DMS 273 treated with DMSO at 0.1 percent for 48 hours (cell line): ENCODE measurements around the gene KLHL26.

Source experiments
- DNase-seq: peaks from one replicate; lab custom pipeline; 2025; lab: John Stamatoyannopoulos, UW

The KLHL26 gene

DNA sequence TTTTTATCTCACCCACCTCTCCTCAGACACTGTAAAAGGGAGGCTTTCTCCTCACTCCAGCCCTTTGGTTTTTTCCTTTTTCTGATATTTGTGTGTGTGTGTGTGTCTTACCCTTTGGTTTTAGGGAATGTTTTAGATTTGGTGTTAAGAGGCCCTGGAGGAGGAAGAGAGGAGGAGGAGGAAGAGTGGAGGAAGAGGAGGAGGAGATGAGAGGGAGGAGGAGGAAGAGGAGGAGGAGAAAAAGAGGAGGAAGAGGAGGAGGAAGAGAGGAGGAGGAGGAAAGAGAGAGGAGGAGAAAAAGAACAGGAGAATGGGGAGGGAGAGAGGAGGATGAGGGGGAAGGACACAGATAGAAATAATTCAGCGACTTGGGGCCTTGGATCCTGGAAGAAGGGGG is 10.5 kb downstream of the KLHL26 start:
- no peak for DNase-seq

DNA sequence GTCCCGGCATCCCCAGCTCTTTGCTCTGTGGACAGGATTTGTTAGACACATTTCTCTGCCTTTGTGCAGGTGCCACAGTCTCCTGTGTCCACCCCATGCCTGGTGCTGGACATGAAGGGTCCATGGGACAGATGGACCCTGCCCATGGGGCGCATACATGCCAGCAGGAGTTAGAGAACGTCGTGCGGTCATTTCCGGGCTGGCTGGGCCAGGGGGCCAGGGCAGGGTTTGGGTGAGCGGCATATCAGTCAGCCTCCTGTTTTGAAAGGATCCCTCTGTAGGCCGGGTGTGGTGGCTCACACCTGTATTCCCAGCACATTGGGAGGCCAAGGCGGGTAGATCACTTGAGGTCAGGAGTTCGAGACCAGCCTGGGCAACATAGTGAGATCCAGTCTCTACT is 11.0 kb downstream of the KLHL26 start:
- DNase-seq = no peak

DNA sequence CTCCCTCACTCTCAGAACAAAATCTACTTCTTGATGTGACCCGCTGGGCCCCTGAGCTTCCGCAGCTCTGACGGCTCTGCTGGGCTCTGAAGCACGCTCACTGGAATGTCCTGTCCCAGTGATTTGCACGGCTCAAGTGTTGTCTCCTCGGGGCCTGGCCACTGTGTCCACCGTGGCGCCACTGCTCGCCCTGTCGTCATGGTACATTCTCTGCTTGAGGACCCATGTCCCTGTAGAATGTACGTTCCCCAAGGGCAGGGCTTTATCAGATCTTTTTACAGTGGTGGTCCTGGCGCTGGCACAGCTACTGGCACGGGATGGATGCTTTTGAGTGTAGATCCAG is 12.1 kb downstream of the KLHL26 start:
- no peak for DNase-seq

DNA sequence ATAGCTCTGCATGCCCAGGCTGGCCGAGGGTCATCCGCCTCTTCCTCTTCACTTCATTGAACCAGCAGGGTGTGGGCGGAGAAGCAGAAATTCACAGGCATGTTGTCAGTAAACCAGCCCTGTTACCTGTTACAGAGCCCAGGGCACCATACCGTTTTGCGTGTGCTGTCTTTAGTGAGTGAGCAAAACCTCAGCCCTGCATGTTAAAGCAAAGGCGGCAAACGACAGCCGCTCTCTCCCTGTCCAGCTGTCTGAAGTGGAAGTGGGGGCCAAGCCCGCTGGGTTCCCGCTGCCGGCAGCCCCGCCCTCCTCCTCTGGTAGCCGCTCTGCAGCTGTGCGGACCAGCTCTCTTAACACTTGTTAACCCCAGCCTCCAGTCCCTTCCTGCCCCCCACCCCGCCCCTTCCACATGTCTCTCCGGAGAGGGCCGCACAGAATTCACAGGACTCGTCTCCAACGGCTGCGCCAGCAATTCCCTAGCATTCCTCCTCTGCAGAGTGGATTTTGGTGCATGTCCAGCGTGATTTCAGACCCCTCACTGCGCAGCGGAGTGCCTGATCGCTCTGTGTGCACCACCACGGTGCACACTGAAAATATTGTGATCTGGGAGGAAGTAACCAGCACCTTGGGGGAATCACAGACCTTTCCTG is 12.7 kb downstream of the KLHL26 start:
- DNase-seq = no peak

DNA sequence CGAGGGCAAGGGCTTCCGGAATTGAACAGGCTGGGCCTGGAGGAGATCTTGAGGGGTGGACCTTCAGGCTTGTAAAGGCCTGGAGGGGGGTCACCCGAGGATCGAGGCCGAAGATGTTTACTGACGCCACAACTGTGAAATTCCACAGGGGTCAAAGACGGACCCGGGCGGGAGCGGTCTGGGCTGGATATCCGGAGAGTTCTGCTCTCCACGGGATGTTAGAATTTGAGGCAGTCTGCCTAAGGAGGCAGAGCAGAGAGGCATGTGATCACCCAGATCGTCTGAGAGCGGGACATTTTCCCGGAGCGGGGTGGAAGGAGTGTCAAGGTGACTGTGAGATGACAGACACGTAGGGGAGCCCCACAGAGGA is 13.2 kb downstream of the KLHL26 start:
- DNase-seq = no peak

DNA sequence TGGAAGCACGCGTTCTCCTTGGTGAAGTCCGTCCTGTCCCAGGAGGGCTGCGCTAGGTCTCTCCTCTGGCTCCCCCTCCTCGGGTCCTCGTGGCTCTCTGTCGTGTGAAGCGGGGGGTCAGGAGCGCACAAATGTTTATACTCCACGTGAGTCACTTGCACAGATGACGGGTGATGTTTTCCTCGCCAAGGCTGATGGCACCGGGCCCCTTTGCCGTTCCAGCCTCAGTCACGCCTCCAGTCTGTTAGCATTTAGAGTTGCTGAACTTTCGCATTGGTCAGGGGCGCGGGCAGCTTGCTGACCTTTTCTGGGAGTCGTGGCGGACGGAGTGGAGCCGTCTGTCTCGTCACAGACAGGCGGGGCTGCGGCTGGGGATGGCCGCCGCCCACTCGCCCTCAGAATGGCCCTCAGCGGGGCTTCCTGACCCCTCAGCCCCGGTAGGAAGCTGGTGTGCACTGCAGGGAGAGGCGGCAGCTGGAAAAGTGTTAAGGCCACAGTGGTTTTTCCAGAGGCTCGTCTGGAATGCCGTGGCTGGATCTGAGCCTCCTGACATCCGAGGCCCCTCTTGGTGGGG is 13.7 kb downstream of the KLHL26 start:
- no peak for DNase-seq

DNA sequence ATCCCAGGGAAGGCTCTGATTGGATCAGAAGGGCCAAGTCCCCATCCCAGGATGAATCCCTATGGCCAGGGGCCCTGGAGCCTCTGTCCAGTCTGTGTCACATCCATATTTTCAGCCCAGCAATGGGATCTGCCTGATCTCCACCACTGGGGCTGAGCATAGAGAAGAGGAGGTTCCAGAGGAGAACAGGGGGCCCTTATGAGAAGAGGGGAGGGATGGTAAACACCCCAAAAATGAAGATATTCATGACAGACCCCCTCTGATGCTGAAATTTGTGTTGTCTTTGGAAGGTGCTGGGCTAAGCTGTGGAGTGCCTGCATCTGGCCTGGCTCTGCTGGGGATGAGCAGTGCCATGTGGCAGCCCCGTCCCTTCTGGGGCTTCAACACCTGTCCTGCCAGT is 14.5 kb downstream of the KLHL26 start:
- DNase-seq = no peak

DNA sequence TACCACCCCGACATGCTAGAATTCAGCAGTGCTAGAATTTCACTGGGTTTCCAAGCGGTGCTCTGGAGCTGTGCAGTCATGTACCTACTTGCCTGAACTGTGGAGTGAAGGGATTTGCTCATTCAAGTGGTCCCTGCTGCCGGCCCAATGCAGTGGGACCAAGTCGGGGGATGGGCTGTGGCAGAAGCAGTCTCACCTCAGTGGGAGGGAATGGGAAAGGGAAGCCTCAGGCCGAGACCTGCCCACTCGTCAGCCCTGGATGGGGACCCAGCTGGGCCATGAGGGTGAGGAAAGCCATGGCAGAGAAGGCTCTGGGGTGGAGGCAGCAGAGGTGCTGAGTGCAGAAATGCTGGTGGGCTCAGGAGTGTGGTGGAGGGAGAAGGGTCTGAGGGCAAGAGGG is 14.9 kb downstream of the KLHL26 start:
- no peak for DNase-seq

DNA sequence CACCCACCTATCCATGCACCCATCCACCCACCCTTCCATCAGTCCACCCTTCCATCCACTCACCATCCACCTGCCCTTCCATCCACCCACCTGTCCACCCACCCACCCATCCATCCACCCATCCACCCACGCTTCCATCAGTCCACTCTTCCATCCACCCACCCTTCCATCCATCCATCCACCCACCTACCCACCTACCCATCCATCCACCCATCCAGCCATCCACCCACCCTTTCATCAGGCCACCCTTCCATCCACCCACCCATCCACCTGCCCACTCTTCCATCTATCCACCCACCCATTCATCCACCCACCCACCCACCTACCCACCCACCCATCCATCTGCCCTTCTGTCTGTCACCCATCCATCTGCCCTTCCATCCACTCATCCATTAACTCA is 17.0 kb downstream of the KLHL26 start:
- DNase-seq = no peak

DNA sequence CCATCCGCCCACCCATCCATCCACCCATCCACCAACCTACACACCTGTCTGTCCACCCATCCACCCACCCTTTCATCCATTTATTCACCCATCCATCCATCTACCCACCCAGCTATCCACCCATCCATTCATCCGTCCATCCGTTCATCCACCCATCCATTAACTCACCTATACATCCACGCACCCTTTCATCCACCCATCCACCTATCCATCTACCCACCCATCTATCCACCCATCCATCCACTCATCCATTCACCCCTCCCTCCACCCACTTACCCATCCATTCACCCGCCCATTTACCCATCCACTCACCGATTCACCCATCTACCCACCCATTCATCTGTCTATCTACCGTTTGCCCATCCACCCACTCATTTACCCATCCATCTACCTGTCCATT is 17.6 kb downstream of the KLHL26 start:
- DNase-seq = no peak

DNA sequence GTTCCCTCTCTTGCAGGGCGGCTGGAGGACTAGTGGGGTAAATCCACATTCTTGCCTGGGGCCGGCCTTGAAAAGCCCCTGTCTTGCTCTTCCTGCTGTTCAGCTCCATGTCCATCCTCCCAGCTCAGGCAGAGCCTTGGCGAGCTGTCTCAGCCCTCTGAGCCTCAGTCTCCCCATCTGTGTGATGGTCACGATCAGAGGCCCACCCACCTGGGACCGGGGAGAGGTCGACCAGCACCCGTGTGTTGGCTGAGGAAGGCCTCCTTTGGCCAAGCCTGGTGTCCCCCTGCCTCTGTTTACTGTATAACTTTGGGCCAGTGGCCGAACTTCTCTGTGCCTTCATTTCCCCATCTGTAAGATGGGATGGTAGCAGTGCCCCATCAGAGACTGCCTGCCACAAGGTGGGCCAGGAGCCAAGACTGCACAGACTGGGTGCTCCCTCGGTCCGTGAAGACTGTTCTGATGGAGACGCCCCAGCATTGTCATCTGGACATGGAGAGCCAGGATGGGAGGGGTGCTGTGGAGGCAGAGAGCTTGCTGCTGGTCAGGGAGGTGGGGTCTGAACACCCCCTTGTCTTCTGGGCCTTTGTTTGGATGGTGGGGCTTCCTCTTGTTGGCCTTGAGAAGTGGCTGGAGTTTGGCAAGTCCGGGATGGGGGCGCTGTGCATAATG is 18.5 kb downstream of the KLHL26 start:
- no peak for DNase-seq

DNA sequence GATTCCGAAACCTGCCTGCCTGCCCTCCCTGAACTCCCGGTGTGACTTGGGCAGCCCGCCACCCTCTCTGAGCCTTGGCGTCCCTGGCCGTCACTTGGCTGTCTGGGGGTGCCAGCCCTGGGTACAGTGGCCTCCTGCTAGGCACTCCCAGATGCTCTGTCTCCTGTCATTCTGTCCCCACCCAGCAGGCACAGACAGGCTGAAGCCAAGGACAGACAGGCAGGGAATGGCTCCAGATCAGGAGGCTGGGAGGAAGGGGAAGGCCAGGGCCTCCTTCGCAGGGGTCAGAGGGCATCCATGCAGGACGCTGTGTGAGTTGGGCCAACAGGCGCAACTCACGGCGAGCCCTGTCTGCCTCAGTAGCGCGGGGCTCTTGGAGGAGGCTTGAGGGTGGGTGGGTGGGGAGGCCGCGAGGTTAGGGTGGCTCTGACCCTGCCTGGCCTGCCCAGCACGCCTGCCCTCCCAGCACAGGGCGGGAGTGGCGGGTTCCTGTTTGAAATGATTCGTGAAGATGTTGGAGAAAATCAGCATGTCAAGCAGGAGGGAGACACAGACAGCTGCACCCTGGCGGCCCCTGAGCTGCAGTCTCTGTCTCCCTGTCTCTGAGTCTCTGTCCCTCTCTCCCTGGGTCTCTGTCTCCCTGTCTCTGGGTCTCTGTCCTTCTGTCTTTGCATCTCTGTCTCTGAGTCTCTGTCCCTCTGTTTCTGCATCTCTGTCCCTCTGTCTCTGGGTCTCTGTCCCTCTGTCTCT is 19.7 kb downstream of the KLHL26 start:
- DNase-seq = no peak

DNA sequence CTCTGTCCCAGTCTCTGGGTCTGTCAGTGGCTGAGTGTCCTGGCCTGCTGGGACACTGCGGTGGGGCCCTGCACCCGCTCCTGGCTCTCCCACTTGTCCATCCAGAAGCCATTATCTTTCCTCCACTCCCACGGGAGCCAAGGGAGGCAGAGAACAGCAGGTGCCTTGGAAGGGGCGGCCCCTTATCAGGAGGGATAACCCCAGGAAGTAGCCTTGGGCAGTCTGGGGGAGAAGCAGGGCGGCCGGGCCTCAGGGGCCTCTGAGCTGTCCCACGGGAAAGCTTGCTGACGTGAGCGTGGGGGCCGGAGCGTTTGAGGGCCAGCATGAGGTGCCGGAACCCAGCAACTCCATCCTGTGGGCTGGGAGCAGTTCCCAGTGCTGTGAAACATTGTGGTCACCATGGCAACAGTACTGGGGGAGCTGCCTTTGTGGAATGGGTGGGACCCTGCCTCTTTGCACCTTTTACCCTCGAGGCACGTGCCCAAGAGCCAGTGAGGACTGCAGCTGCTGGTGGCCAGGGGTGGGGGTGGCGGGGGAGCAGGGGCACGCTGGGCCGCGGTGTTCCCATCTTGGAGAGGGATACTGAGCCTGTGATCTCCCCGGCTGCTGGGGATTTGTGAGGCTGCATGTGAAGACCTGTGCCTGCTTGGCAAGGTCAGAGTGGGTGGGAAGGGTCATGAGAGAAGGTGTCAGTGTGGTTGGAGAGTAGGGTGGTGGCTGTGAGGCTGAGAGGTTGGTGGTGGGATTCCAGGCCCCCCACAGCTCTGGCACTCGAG is 20.9 kb downstream of the KLHL26 start:
- DNase-seq = no peak

DNA sequence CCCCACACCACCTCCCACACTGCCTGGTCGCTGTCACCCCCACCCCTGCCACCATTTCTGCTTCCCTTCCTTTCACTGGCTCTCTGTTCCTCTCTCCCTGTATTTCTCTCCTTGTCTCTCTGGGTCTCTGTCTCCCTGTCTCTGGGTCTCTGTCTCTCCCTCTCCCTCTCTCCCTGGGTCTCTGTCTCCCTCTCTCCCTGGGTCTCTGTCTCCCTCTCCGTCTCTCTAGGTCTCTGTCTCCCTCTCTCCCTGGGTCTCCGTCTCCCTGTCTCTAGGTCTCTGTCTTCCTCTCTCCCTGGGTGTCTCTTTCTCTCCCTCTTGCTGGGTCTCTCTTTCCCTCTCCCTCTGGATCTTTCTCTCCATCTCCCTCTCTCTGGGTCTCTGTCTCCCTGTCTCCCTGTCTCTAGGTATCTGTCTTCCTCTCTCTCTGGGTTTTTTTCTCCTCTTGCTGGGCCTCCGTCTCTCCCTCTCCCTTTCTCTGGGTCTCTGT is 21.6 kb downstream of the KLHL26 start:
- no peak for DNase-seq

DNA sequence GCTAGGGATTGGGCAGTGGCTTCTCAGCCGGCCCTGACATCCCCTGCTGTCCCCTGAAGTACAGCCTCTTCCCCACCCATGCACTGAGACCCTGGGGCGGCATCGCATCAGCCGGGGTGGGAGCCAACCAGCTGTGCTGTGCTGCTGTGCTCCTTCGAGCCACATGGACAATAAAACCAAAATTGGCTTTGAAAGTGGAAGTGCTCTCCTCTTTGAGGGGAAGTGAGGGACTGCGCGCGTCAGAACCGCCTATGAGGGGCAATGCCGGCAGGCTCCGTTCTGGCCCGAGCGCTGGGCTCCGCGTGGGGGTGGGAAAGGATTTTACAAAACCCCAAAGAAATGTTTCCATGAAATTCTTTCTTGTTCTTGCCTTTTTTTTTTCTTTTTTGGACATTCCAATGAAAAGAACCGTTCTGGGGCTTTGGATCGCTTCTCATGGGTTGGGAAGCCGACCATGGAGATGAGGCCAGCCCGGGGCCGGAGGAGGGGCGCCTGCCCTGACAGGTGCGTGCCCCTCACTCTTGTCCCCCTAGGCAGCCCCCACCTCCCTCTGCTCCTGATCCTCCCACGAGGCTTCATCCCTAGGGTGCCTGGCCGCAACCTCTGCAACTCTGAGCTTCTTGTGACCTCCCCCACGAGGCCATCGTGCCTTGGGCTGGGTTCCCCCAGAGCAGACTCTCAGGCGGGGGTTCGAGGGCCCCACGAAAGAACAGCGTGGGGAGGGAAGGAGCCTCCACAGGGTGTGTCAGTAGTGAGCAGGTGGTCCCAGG is 22.6 kb downstream of the KLHL26 start:
- no peak for DNase-seq

DNA sequence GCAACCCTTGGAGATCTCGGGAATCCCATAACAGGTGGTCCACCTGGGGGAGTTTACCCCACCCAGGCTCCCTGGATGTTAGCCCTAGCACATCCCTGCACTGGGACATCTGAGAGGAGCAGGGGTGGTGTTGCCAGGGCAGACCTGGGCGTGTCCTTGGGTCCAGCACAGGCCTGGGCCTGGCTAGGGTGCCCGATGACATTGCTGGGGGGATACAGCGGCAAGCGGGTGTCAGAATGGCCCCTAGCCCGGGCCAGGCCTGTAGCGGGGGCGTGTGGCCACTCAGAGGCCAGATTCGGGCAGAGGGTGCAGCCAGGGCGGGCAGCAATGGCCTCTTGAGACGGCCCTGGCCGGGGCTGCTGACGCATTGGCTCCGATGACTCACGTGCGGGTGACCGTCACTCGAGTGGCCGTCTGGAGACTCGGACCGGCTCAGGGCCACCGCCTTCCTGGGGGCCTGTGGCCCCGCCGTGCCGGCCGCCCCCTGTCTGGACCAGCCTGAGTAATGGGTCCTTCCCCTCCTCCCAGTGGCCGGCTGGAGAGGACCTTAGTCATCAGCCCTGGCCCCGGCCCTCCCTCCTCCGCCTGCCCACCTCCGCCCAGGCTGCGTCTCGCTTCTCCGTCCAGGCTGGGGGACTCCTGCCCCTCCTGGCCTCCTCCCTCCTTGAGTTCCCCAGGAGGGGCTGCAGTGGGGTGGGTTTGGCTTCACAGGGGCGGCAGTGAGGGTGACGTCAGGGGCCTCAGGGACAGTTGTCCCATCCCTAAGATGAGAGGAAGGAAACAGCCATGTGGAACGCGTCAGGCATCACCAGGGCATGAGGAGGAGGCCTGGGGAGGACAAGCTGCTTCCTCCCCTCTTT is 23.5 kb downstream of the KLHL26 start:
- no peak for DNase-seq

DNA sequence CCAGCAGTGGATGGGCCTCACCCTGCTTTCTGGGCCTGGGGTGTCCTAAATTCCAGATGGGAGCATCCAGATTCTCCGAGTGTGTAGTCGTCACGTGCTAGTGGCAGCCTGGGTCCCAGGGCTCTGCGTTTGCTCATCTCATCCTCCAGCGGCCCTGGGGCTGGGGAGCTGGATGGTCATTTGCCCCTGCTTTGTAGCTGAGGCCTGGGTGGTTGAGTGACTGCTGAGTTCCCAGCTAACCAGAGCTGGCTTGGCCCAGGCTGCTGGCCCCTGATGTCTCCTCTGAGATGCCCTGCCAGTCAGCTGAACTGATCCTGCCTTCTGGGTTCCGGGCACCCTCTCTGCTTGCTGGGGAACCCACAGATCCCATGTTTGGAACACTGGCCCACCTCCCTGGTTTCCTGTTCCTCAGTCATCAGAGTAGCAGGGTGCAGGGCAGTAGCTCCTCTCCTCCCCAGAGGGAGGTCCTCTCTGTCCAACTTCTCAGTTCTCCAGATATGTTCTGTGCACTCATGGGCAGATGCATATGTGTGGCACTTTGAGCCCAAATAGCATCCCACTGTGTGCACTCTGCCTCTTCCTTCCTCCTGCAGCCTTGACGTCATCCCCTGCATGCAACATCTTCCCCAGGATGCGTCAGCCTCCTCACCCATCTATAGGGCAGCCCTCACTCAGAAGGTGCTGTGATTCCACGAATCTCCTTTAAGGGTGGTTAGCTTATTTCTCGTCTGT is 24.3 kb downstream of the KLHL26 start:
- DNase-seq = no peak

DNA sequence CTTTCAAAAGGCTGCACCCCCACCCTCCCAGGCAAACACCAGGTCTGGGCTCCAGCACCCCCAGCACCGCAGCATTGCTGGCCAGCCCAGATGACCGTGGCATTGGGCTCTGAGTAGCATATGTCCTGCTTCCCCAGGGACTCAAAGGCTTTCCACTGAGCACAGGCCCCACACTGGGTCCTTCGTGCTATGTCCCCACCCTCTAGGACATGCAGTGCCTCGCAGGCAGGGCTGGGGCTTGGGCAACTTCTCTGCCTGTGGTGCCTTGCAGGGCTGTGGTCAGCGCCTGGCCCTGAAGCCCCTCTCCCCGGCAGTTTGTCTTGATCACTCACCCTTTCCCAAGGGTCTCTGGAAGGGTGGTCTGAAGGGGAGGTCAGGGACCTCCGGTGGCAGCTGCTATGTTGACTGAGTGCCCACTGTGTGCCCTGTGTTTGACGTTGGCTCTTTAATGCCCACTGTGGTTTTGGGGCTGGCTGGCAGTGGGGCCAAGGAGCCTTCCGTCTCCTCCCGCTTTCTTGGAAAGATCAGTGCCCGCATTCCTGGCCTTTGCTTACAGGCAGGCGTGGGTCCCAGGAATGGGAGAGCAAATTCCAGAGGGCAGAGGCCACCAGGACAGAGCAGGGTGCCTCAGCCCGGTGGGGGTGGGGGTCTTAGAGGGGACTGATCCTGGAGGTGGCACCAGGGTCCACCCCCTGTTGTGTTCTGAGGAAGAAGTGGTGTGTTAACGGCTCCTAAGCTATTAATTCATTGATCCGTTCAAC is 26.3 kb downstream of the KLHL26 start:
- no peak for DNase-seq

DNA sequence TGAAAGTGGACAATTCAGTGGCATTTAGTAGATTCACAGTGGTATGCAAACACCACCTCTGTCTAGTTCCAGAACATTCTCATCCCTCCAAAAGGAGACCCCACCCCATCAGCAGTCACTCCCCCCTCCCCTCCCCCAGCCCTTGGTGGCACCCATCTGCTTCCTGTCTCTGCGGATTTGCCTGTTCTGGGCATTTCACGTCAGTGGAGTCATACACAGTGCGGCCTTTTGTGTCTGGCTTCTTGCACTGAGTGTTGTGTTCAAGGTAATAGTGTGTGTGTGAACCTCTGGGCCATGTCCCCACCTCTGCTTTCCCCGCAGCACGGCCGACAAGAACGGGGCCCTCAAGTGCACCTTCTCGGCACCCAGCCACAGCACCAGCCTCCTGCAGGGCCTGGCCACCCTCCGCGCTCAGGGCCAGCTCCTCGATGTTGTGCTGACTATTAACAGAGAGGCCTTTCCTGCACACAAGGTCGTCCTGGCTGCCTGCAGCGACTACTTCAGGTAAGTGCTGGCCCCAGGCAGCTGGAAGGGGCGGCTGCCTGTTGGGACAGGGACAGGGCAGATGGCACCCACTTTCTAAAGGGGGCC is 27.2 kb downstream of the KLHL26 start:
- no peak for DNase-seq
